GM18867 (cell line): ENCODE measurements around the gene GRIA1.

ENCODE experiments used
- ATAC-seq: cut with Tn5 transposase; IDR thresholded peaks from one replicate; pipeline ENCODE4 v1.9.1; 2021; ENCODE audit warnings: mild to moderate bottlenecking, moderate library complexity; ENCODE audit not compliant: unreplicated experiment

The GRIA1 gene

GRCh38 chr5:153655201-153655510 lies 164.7 kb downstream of the GRIA1 start:
- no peak for ATAC-seq

- ATAC-seq = no peak
These were observed 167.7 kb downstream of the GRIA1 start for GRCh38 chr5:153658149-153658548.

- ATAC-seq = no peak
These were observed 168.1 kb downstream of the GRIA1 start for GRCh38 chr5:153658606-153659005.

- ATAC-seq = no peak
These were observed 168.7 kb downstream of the GRIA1 start for GRCh38 chr5:153659039-153659736.

GRCh38 chr5:153660919-153661318 lies 170.4 kb downstream of the GRIA1 start:
- no peak for ATAC-seq

- no peak for ATAC-seq
These were observed 171.4 kb downstream of the GRIA1 start for GRCh38 chr5:153661897-153662296.

GRCh38 chr5:153670101-153670500 lies 179.6 kb downstream of the GRIA1 start:
- ATAC-seq = no peak

- ATAC-seq = no peak
These were observed 181.3 kb downstream of the GRIA1 start for GRCh38 chr5:153671653-153672346.

- ATAC-seq = no peak
These were observed 182.0 kb downstream of the GRIA1 start for GRCh38 chr5:153672347-153673090.

GRCh38 chr5:153674356-153674755 lies 183.9 kb downstream of the GRIA1 start:
- ATAC-seq = no peak

GRCh38 chr5:153676406-153676805 lies 185.9 kb downstream of the GRIA1 start:
- no peak for ATAC-seq

GRCh38 chr5:153676821-153677220 lies 186.4 kb downstream of the GRIA1 start:
- ATAC-seq = no peak

- no peak for ATAC-seq
These were observed 188.3 kb downstream of the GRIA1 start for GRCh38 chr5:153678617-153679329.

GRCh38 chr5:153690236-153690635 lies 199.8 kb downstream of the GRIA1 start:
- ATAC-seq = no peak

- ATAC-seq = no peak
These were observed 205.8 kb downstream of the GRIA1 start for GRCh38 chr5:153696256-153696655.

- ATAC-seq = no peak
These were observed 208.6 kb downstream of the GRIA1 start for GRCh38 chr5:153699035-153699434.

GRCh38 chr5:153700940-153701339 lies 210.5 kb downstream of the GRIA1 start:
- no peak for ATAC-seq

GRCh38 chr5:153702265-153702664 lies 211.8 kb downstream of the GRIA1 start:
- ATAC-seq = no peak

- ATAC-seq = no peak
These were observed 213.6 kb downstream of the GRIA1 start for GRCh38 chr5:153704110-153704509.

GRCh38 chr5:153707626-153708025 lies 217.2 kb downstream of the GRIA1 start:
- no peak for ATAC-seq

- no peak for ATAC-seq
These were observed 221.3 kb downstream of the GRIA1 start for GRCh38 chr5:153711755-153712154.
